Uterus (tissue), 4 donors: ENCODE measurements around the gene ZNF564. TPM values are rescaled to one million over a fixed set of nuclear protein-coding genes. Genes with fewer than 3 reads are reported as not detected.
"Not testable (repeated sequence)": the region's sequence is repeated elsewhere in the genome, so short reads cannot be mapped to it uniquely, and the experiment has no call there.

ENCODE experiments used
- DNase-seq, 2 donors: peaks; one replicate each; pipeline ENCODE4 v3.0.0-alpha.2; 2019 to 2020
- H3K27ac ChIP-seq, 2 donors: fragments of 200-600 bp; sonication (generic); 1 replicate in 1 of 2; 2 replicates in 1 of 2; pipeline ENCODE4 v1.5.1; 2016 to 2018
- H3K27me3 ChIP-seq, 2 donors: fragments of 200-600 bp; sonication (generic); one replicate each; pipeline ENCODE4 v1.5.1; 2018 to 2019; ENCODE audit warnings: control low read depth in 1 of 2
- H3K36me3 ChIP-seq, 2 donors: fragments of 200-600 bp; sonication (generic); one replicate each; pipeline ENCODE4 v1.5.1; 2019; ENCODE audit warnings: control low read depth in 1 of 2
- H3K4me1 ChIP-seq, 2 donors: fragments of 200-600 bp; sonication (generic); one replicate each; pipeline ENCODE4 v1.5.1; 2018 to 2019; ENCODE audit warnings: control low read depth in 1 of 2
- H3K4me3 ChIP-seq, 2 donors: fragments of 200-600 bp; sonication (generic); 1 replicate in 1 of 2; 2 replicates in 1 of 2; pipeline ENCODE4 v1.5.1; 2018 to 2019; ENCODE audit warnings: mild to moderate bottlenecking in 1 of 2
- H3K9me3 ChIP-seq, 2 donors: fragments of 200-600 bp; sonication (generic); one replicate each; pipeline ENCODE4 v1.5.1; 2019; ENCODE audit warnings: control low read depth in 1 of 2
- POLR2A ChIP-seq, 2 donors: fragments of 450-650 bp; IDR thresholded peaks; one replicate each; pipeline ENCODE4 v1.6.1; 2016; ENCODE audit warnings: antibody characterized with exemption in 2 of 2, mild to moderate bottlenecking in 1 of 2, moderate library complexity in 1 of 2
- intact Hi-C: fragments of 100-400 bp; cut with DNase I; formaldehyde crosslinking; loops from one replicate; pipeline ENCODE4 v1.15.1; 2023; ENCODE audit warnings: low total_unique reads
- total RNA-seq, 4 donors: library from RNA; depleted of rRNA in 3 of 4; stranded (reverse); fragments of >200 nt in 3 of 4; gene quantifications; one replicate each; pipeline versions ENCODE4 v1.1.0 to v1.2.4, GENCODE V29; 2014 to 2023
- TF ChIP-seq, protein P1 (sequence below), 4 experiments: fragments of 200-600 bp in 2 of 4; fragments of 450-650 bp in 2 of 4; sonication (generic) in 2 of 4; IDR thresholded peaks; one replicate each; pipeline ENCODE4 v1.5.1; 2016 to 2019; ENCODE audit warnings: antibody characterized with exemption in 4 of 4, mild to moderate bottlenecking in 2 of 4, moderate library complexity in 1 of 4
- donor health status: DM: yes; HTN: yes; CAD: no.

ZNF564 gene
- total RNA-seq, 4 donors from 2014 or later, result 0.88 to 28.1 (median 21.9) TPM

DNA sequence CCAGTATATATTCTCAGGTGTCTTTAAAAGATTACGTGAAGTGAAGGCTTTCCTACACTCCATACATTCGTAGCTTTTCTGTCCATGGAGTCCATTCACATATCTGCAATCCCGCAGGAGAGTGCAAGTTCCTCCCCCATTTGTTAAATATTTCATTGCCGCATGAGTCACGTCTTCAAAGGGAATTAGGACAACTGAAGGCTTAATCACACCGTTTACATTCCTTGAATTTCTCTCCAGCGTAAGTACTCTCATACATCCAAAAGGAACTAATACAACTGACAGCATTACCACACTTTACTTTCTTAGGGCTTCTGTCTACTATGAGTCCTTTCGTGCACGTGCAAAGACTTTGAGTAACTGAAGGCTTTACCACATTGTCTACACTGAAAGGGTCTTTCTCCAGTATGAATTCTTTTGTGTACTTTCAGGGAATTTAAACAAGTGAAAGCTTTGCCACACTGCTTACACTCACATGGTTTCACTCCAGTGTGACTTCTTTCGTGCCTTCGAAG, 29.0 kb upstream of the ZNF564 start:
- no peak overlapping the region for H3K27ac ChIP-seq
- no peaks in the 10 kb centered on the region for H3K4me1 ChIP-seq
- peaks cover 0 to 31% of the 10 kb centered on the region in 2 donors for H3K9me3 ChIP-seq
- DNase-seq, result no peak
- no peaks in the 10 kb centered on the region for H3K36me3 ChIP-seq
- no peaks in the 10 kb centered on the region for H3K27me3 ChIP-seq
- no peak overlapping the region for H3K4me3 ChIP-seq
- TF ChIP-seq, protein P1, sequence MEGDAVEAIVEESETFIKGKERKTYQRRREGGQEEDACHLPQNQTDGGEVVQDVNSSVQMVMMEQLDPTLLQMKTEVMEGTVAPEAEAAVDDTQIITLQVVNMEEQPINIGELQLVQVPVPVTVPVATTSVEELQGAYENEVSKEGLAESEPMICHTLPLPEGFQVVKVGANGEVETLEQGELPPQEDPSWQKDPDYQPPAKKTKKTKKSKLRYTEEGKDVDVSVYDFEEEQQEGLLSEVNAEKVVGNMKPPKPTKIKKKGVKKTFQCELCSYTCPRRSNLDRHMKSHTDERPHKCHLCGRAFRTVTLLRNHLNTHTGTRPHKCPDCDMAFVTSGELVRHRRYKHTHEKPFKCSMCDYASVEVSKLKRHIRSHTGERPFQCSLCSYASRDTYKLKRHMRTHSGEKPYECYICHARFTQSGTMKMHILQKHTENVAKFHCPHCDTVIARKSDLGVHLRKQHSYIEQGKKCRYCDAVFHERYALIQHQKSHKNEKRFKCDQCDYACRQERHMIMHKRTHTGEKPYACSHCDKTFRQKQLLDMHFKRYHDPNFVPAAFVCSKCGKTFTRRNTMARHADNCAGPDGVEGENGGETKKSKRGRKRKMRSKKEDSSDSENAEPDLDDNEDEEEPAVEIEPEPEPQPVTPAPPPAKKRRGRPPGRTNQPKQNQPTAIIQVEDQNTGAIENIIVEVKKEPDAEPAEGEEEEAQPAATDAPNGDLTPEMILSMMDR (IDR thresholded peaks at IDR 0.05), result no peak
- no peak for TF ChIP-seq POLR2A (IDR thresholded peaks at IDR 0.05)
- intact Hi-C loops, result no loop called here

DNA sequence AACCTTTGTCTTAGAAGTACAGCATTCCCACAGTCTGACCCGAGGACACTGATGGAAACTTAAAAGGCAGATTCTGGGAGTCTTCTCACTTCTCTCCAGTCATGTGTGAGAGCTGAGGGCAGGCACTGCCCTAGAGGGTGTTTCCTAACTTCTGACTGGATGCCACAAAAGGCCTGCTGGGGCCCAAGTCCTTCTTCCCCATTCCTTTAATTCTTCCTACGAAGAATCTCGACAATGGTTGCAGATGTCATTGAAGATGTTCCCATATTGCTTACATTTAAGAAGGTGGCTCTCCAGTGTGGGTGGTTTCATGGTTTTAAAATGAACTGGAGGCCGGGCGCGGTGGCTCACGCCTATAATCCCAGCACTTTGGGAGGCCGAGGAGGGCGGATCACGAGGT, 27.4 kb upstream of the ZNF564 start:
- peaks cover 0 to 31% of the 10 kb centered on the region in 2 donors for H3K9me3 ChIP-seq
- no peak overlapping the region for H3K4me3 ChIP-seq
- H3K27me3 ChIP-seq, result no peaks in the 10 kb centered on the region
- no peak for TF ChIP-seq POLR2A (IDR thresholded peaks at IDR 0.05)
- TF ChIP-seq, protein P1 (IDR thresholded peaks at IDR 0.05), result no peak
- no peak overlapping the region for H3K27ac ChIP-seq
- no peaks in the 10 kb centered on the region for H3K36me3 ChIP-seq
- no peaks in the 10 kb centered on the region for H3K4me1 ChIP-seq
- intact Hi-C loops, result no loop called here
- no peak for DNase-seq

DNA sequence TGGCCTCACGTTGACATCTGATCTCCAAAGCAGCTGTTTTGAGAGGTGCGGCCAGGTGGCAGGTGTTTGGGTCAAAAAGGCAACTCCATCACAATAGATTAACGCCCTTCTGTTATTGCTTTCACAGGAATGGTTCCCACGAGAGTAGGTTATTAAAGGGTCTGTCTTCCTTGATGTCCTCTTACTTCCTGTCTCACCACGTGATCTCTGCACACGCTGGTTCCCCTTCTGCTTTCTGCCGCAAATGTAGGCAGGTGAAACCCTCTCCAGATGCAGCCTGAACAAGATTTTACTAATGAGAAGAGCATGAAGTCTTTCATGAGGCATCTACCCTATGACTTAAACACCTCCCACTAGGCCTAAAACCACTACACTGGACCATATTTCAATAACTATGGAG, 22.8 kb upstream of the ZNF564 start:
- Histone ChIP-seq H3K36me3 (no peaks in the 10 kb centered on the region), H3K9me3 (no peaks in the 10 kb centered on the region), H3K4me3 (no peak overlapping the region), H3K27me3 (no peaks in the 10 kb centered on the region), H3K4me1 (no peaks in the 10 kb centered on the region), H3K27ac (no peak overlapping the region)
- no peak for DNase-seq
- intact Hi-C loops, result no loop called here
- no peak for TF ChIP-seq POLR2A (IDR thresholded peaks at IDR 0.05)

DNA sequence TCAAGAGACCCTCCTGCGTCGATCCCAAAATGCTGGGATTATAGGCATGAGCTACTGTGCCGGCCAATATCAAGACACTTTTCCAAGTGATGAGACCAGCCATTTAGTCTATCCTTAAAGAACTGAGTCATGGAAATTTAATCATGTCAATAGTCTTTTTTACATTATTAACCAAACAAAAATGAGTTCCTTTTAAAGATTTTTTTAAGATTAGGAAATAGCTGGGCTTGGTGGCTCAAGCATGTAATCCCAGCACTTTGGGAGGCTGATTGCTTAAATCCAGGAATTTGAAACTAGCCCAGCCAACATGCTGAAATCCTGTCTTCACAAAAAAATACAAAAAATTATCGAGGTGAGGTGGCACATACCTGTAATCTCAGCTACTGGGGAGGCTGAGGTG, 16.7 kb upstream of the ZNF564 start:
- Histone ChIP-seq H3K36me3 (no peaks in the 10 kb centered on the region), H3K9me3 (no peaks in the 10 kb centered on the region), H3K27ac (no peak overlapping the region), H3K4me3 (no peak overlapping the region), H3K27me3 (no peaks in the 10 kb centered on the region), H3K4me1 (no peaks in the 10 kb centered on the region)
- no peak for DNase-seq
- intact Hi-C loops, result no loop called here
- TF ChIP-seq, protein P1 (IDR thresholded peaks at IDR 0.05), result no peak
- TF ChIP-seq POLR2A (IDR thresholded peaks at IDR 0.05), result no peak

DNA sequence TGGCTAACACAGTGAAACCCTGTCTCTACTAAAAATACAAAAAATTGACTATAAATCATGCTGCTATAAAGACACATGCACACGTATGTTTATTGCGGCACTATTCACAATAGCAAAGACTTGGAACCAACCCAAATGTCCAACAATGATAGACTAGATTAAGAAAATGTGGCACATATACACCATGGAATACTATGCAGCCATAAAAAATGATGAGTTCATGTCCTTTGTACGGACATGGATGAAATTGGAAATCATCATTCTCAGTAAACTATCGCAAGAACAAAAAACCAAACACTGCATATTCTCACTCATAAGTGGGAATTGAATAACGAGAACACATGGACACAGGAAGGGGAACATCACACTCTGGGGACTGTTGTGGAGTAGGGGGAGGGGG, 15.1 kb upstream of the ZNF564 start:
- H3K36me3 ChIP-seq, H3K9me3 ChIP-seq, H3K4me1 ChIP-seq, H3K27ac ChIP-seq, DNase-seq, H3K4me3 ChIP-seq, H3K27me3 ChIP-seq, intact Hi-C loops: not testable (repeated sequence)

DNA sequence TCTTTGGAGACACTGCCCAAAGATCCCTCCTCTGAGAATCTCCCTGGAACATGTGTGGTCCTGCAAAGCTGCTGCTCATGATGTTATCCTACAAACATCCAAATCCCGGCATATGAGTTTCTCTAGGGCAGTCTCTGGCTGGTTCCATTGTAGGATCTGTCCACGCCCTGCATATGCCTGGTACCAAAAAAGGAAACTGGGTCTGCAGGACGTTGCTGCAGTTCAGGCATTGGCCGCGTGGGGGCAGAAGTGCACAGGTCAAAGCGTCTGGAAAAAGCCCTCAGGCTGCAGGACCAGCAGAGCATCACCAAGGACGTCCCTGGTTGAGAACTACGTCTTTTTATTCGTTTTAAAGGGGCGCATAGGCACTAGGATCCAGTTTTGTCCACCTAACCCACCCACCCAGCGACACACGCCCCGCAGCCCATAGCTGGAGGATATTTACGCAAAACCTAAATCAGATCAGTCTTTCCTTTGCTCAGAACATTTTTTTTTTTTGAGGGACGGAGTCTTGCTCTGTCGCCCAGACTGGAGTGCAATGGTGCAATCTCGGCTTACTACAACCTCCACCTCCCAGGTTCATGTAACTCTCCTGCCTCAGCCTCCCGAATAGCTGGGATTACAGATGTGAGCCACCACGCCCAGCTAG, 12.9 kb upstream of the ZNF564 start:
- no peaks in the 10 kb centered on the region for H3K27me3 ChIP-seq
- peak; percentile 90 to 91 for DNase-seq
- H3K9me3 ChIP-seq, result no peaks in the 10 kb centered on the region
- H3K36me3 ChIP-seq, result no peaks in the 10 kb centered on the region
- no peaks in the 10 kb centered on the region for H3K4me1 ChIP-seq
- H3K4me3 ChIP-seq, result no peak overlapping the region
- H3K27ac ChIP-seq, result peak overlapping the region; percentile 23 to 29
- no peak for TF ChIP-seq POLR2A (IDR thresholded peaks at IDR 0.05)
- TF ChIP-seq, protein P1 (IDR thresholded peaks at IDR 0.05), result peak; percentile 89 to 94 (median 91)
- intact Hi-C loops, result no loop called here
